ENCODE data around the gene PFKM. TPM values are rescaled to one million over a fixed set of nuclear protein-coding genes. Genes with fewer than 3 reads are reported as not detected.

Gene PFKM
- total and polyA plus RNA-seq, 2 of the 4 experiments (the other 2 are of a cell fraction) = 56.7 to 82.6 TPM

DNA sequence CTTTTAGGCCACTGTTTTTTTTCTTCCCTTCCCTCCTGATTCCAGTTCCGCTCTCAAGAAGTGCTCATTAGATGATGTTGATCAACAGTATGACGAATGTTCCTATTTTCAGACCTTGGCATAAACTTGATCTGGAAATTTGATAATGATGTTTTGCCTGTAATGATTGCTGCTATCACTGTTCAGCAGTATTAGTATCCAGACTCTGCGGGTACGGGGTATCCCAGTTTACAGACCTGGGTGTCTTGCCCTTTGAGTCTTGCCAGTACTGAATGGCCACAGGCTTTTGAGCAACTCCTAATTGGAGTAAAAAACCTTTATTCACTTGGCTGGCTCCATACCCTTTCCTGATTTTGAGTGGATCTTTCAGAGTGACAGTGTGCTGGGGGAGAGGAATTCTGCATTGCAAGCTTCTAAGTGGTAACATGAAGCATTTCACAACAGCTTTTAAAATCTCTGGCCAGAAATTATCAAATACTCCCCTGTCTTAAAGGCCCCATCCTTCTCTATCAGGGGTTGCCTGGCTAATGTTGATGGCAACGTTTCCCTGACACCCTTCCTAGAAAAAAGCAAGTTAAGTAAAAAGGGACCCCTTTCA, 44.1 kb downstream of the PFKM start:
- Histone ChIP-seq H4K5ac (ENCODE audit: low read depth, low read length) (no peak overlapping the region), H2BK120ac (ENCODE audit: low read depth, low read length) (no peak overlapping the region), H4K91ac (ENCODE audit: insufficient read depth, low read depth, low read length) (no peak overlapping the region), H2AK5ac (ENCODE audit: low read depth, low read length) (no peak overlapping the region), H3K56ac (ENCODE audit: extremely low read depth, insufficient read depth, low read length) (no peak overlapping the region), H3K4ac (ENCODE audit: low read depth, low read length) (no peak overlapping the region), H3K9me1 (ENCODE audit: insufficient read depth, low read length) (peaks cover under 1% of the 10 kb centered on the region; the same call in 1 of the 2 replicates), H3K14ac (replicated peaks; ENCODE audit: low read depth, low read length) (no peak overlapping the region), H2AK9ac (replicated peaks; ENCODE audit: low read depth, low read length, poor library complexity) (no peak overlapping the region), H3K9ac (ENCODE audit: low read depth, low read length) (no peak overlapping the region), H3K79me1 (ENCODE audit: low read depth in 1 of 2, low read length in 2 of 2) (no peaks in the 10 kb centered on the region; a peak in 1 of 4 replicates), H3K27ac (ENCODE audit: insufficient read depth, low read length) (no peak overlapping the region), H4K8ac (ENCODE audit: low read depth in 2 of 2, low read length in 2 of 2) (no peak overlapping the region), H3K36me3 (ENCODE audit: control insufficient read depth, insufficient read depth, low read length) (no peaks in the 10 kb centered on the region), H3K23ac (ENCODE audit: low read depth, low read length) (no peak overlapping the region), H3K18ac (ENCODE audit: low read depth, low read length) (no peak overlapping the region), H3K4me3 (ENCODE audit: insufficient read depth, low read depth, low read length) (no peak overlapping the region), H3K4me2 (ENCODE audit: low read depth, low read length) (no peak overlapping the region), H2BK5ac (ENCODE audit: low read depth, low read length, poor library complexity, severe bottlenecking) (no peak overlapping the region), H2BK15ac (ENCODE audit: low read depth, low read length) (no peak overlapping the region), H3K27me3 (ENCODE audit: control insufficient read depth, insufficient read depth, low read length) (peaks cover 4% of the 10 kb centered on the region), H2BK20ac (ENCODE audit: low read depth, low read length) (no peak overlapping the region), H2AFZ (replicated peaks; ENCODE audit: low read length, poor library complexity) (no peak overlapping the region), H3K4me1 (ENCODE audit: control insufficient read depth, insufficient read depth, low read length) (no peaks in the 10 kb centered on the region), H3K9me3 (ENCODE audit: control insufficient read depth, insufficient read depth, low read length) (no peaks in the 10 kb centered on the region), H4K20me1 (ENCODE audit: insufficient read depth, low read length) (no peaks in the 10 kb centered on the region)
- no TSS peak for BruUV-seq (replicated peaks)
- POLR2A ChIA-PET (ENCODE audit: unreplicated experiment) = no interaction called here
- DNase-seq (no peak), ATAC-seq (ENCODE audit: low read depth) (no peak)
- intact Hi-C loops (cut with micrococcal nuclease) (loop anchor here (10.0 kb wide), 1 partner anchor 448 kb away; no protein-coding TSS in a partner anchor), dilution Hi-C loops (cut with HindIII; ENCODE audit: low sequenced_read_pairs, unreplicated experiment) (no loop called here), in situ Hi-C loops (cut with MboI; ENCODE audit: low sequenced_read_pairs) (no loop called here)
- whole genome bisulfite sequencing, 2 experiments (ENCODE audit: extremely low coverage in 2 of 2, insufficient read length in 1 of 2) = 80% methylated on average over 1 of the region's 5 CpGs; no CpG with 5 or more reads in 1 of the 2 experiments
- CTCF ChIA-PET = interaction anchor here (0.8 kb wide), 1 partner anchor 258 kb away, joined by 3 read pairs; the partner anchor contains the start of gene VDR
- TF ChIP-seq USF2 (IDR thresholded peaks at IDR 0.05; ENCODE audit: low read depth, low read length) = no peak
- TF ChIP-seq, protein P1, sequence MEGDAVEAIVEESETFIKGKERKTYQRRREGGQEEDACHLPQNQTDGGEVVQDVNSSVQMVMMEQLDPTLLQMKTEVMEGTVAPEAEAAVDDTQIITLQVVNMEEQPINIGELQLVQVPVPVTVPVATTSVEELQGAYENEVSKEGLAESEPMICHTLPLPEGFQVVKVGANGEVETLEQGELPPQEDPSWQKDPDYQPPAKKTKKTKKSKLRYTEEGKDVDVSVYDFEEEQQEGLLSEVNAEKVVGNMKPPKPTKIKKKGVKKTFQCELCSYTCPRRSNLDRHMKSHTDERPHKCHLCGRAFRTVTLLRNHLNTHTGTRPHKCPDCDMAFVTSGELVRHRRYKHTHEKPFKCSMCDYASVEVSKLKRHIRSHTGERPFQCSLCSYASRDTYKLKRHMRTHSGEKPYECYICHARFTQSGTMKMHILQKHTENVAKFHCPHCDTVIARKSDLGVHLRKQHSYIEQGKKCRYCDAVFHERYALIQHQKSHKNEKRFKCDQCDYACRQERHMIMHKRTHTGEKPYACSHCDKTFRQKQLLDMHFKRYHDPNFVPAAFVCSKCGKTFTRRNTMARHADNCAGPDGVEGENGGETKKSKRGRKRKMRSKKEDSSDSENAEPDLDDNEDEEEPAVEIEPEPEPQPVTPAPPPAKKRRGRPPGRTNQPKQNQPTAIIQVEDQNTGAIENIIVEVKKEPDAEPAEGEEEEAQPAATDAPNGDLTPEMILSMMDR (conservative IDR thresholded peaks at IDR 0.05; ENCODE audit: low read depth, low read length) = no peak
- no peak for TF ChIP-seq RAD21 (IDR thresholded peaks at IDR 0.05; ENCODE audit: low read length)
- TF ChIP-seq MXI1 (IDR thresholded peaks at IDR 0.05; ENCODE audit: borderline replicate concordance, low read depth, low read length) = no peak
- TF ChIP-seq CEBPB (IDR thresholded peaks at IDR 0.05; ENCODE audit: low read depth, low read length) = no peak
- TF ChIP-seq SMC3 (IDR thresholded peaks at IDR 0.05; ENCODE audit: low read depth, low read length) = no peak
- TF ChIP-seq RFX5 (IDR thresholded peaks at IDR 0.05; ENCODE audit: low read depth, low read length) = no peak
- no peak for TF ChIP-seq NFE2L2 (IDR thresholded peaks at IDR 0.05; ENCODE audit: low read depth, low read length)
- no peak for TF ChIP-seq RCOR1 (IDR thresholded peaks at IDR 0.05; ENCODE audit: insufficient replicate concordance, low read length)
- TF ChIP-seq MAZ (IDR thresholded peaks at IDR 0.05; ENCODE audit: borderline replicate concordance, low read depth, low read length) = no peak
- no peak for TF ChIP-seq ELK1 (IDR thresholded peaks at IDR 0.05; ENCODE audit: borderline replicate concordance, low read depth, low read length)
- TF ChIP-seq POLR2A (IDR thresholded peaks at IDR 0.05; ENCODE audit: low read depth, low read length) = no peak
- no peak for TF ChIP-seq FOS (IDR thresholded peaks at IDR 0.05; ENCODE audit: low read depth, low read length)
- no peak for TF ChIP-seq BHLHE40 (IDR thresholded peaks at IDR 0.05; ENCODE audit: low read depth, low read length)
- TF ChIP-seq MAFK (IDR thresholded peaks at IDR 0.05; ENCODE audit: low read depth, low read length) = no peak
- no peak for TF ChIP-seq CHD1 (IDR thresholded peaks at IDR 0.05; ENCODE audit: low read depth, low read length)
